K562 (cell line): Measurements from ENCODE around the gene HINT3.

Experiments
- ARHGAP35 ChIP-seq: fragments of 450-650 bp; IDR thresholded peaks from 2 replicates; pipeline ENCODE4 v1.6.1; 2018; ENCODE audit not compliant: partially characterized antibody
- ATF2 ChIP-seq: sonication (generic); formaldehyde crosslinking; IDR thresholded peaks from 2 replicates; pipeline ENCODE4 v1.8.1; 2022; ENCODE audit warnings: missing genetic modification reagents
- C11orf30 ChIP-seq: fragments of 450-650 bp; IDR thresholded peaks from 2 replicates; pipeline ENCODE4 v1.6.1; 2016; ENCODE audit warnings: low read depth, mild to moderate bottlenecking
- CTCF ChIP-seq, 3 experiments: IDR thresholded peaks in 2 of 3; conservative IDR thresholded peaks in 1 of 3; 2 replicates each; pipeline ENCODE4 v1.5.1; 2011 to 2012; ENCODE audit warnings: low read length in 3 of 3, mild to moderate bottlenecking in 3 of 3, control low read depth in 2 of 3, improper control_type of control experiment in 1 of 3, inconsistent platforms in 1 of 3, low read depth in 1 of 3, mixed read lengths in 1 of 3, moderate library complexity in 1 of 3; ENCODE audit not compliant: insufficient read depth in 2 of 3
- HDGF ChIP-seq: fragments of 450-650 bp; IDR thresholded peaks from 2 replicates; pipeline ENCODE4 v1.6.1; 2016
- JUNB ChIP-seq: fragments of 450-650 bp; formaldehyde crosslinking; conservative IDR thresholded peaks from 2 replicates; pipeline ENCODE4 v1.4.0; 2020; ENCODE audit warnings: mild to moderate bottlenecking
- NFRKB ChIP-seq: fragments of 450-650 bp; IDR thresholded peaks from 2 replicates; pipeline ENCODE4 v1.6.1; 2016; ENCODE audit warnings: low read depth
- POLR2AphosphoS5 ChIP-seq: IDR thresholded peaks from 2 replicates; pipeline ENCODE4 v1.6.1; 2011; ENCODE audit warnings: mild to moderate bottlenecking, low read depth, low read length, moderate library complexity; ENCODE audit not compliant: control insufficient read depth, insufficient read depth
- RFX5 ChIP-seq: IDR thresholded peaks from 2 replicates; pipeline ENCODE4 v1.6.1; 2011; ENCODE audit warnings: low read depth, mild to moderate bottlenecking, improper control_type of control experiment, low read length
- SIX5 ChIP-seq, 2 experiments: IDR thresholded peaks; 2 replicates each; pipeline ENCODE4 v1.6.1; 2011; ENCODE audit warnings: low read length in 2 of 2, borderline replicate concordance in 1 of 2, low read depth in 1 of 2, mild to moderate bottlenecking in 1 of 2, moderate library complexity in 1 of 2; ENCODE audit not compliant: insufficient read depth in 1 of 2
- THRA ChIP-seq: fragments of 450-650 bp; IDR thresholded peaks from 2 replicates; pipeline ENCODE4 v1.6.1; 2017; ENCODE audit warnings: mild to moderate bottlenecking, moderate library complexity
- YY1 ChIP-seq, 3 experiments: IDR thresholded peaks; 2 replicates each; pipeline ENCODE4 v1.6.1; 2011; ENCODE audit warnings: low read length in 2 of 3, mild to moderate bottlenecking in 2 of 3, moderate library complexity in 2 of 3, borderline replicate concordance in 1 of 3, control low read depth in 1 of 3, low read depth in 1 of 3; ENCODE audit not compliant: insufficient read depth in 3 of 3, insufficient replicate concordance in 2 of 3, control insufficient read depth in 1 of 3, insufficient read length in 1 of 3; ENCODE audit errors: extremely low read depth in 1 of 3
- ZBTB1 ChIP-seq: sonication (generic); formaldehyde crosslinking; IDR thresholded peaks from 2 replicates; pipeline ENCODE4 v1.8.1; 2023; ENCODE audit warnings: missing genetic modification reagents, low read depth, mild to moderate bottlenecking, borderline replicate concordance
- ZNF384 ChIP-seq: IDR thresholded peaks from 2 replicates; pipeline ENCODE4 v1.6.1; 2012; ENCODE audit warnings: low read depth, low read length, improper control_type of control experiment

- TF ChIP-seq ZNF384 (no peak), HDGF (no peak), THRA (no peak), ARHGAP35 (no peak), ATF2 (no peak), C11orf30 (no peak), RFX5 (no peak), ZBTB1 (CRISPR knock-in tag) (no peak), CTCF (IDR thresholded peaks at IDR 0.05 in 2 of 3, conservative IDR thresholded peaks at IDR 0.05 in 1 of 3; ENCODE audit: insufficient read depth in 2 of 3, low read depth in 1 of 3, low read length in 3 of 3) (no peak), NFRKB (no peak), SIX5 (IDR thresholded peaks at IDR 0.05; ENCODE audit: borderline replicate concordance in 1 of 2, insufficient read depth in 1 of 2, low read depth in 1 of 2, low read length in 2 of 2) (no peak), POLR2AphosphoS5 (no peak), YY1 (IDR thresholded peaks at IDR 0.05; ENCODE audit: borderline replicate concordance in 1 of 3, control insufficient read depth in 1 of 3, extremely low read depth in 1 of 3, insufficient read depth in 3 of 3, insufficient read length in 1 of 3, insufficient replicate concordance in 2 of 3, low read depth in 1 of 3, low read length in 2 of 3) (no peak), JUNB (CRISPR knock-in tag) (no peak)
Observed at GRCh38 chr6:125985979-125986300, 29.4 kb downstream of the HINT3 start.
